LNCAP (cell line): ENCODE measurements around the gene KLF15.

Experiments used
- CTCF ChIP-seq: fragments of 450-650 bp; IDR thresholded peaks from 2 replicates; pipeline ENCODE4 v1.5.1; 2017; ENCODE audit warnings: mild to moderate bottlenecking

KLF15 gene

DNA sequence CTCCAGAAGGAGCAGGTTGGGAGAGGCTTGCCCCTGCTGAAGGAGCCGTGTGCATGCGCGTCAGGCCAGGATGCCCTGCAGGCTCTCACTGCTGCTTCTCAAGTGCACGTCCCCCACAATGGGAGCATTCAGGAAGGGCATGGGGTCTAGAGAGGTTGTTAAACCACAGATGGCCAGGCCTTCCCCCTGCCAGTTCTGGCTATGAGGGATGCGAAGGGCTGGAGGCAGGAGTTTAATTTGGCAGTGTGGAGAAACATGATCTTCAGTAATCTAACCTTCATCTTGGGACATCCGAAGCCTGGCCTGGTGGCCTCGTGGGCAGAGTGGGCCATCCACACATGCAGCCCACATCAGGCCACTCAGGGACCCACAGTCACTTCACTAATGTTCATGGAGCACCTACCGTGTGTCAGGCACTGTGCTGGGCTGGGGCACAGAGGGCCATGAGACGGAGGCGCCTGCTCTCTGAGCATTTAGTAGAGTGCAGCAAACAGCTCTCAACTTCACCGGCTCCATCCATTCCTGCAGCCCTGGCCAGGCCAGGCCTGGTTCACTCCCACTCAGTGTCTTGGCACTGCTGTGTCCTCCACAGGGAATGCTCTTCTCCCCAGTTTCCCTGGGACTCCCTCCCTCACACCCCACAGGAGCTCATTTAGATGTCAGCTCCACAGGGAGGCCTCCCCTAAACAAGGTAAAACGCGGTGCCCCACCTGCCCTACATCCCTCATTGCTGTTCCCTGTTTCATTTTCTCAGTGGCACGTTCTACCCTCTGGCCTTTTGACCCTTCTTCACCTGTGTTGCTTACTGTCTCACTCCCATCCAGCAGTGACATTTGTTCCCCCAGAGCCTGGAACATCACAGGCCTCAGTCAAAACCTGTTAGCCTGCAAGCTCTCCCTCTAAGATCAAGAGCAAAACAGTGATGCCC, 41.5 kb upstream of the KLF15 start:
- TF ChIP-seq CTCF, result no peak

GRCh38 chr3:126397610-126398422, 40.6 kb upstream of the KLF15 start:
- no peak for TF ChIP-seq CTCF

DNA sequence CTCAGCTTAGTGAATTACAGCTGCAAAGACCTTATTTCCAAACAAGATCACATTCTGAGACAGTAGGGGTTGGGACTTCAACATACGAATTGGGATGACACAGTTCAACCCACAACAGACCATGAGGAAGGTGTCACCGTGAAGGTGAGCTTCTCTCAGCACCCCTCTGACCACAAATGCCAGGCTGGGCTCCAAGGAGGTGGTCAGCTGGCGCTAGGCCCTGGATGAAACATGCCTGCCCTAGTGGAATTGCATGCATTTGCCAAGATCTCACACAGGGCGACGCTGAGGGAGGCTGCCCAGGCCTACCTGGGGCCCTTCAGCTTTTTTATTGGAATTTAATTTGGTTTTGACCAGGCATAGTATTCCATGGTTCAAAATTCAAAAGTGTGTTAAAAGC, 39.3 kb upstream of the KLF15 start:
- TF ChIP-seq CTCF, result no peak

GRCh38 chr3:126395846-126396513, 38.8 kb upstream of the KLF15 start:
- no peak for TF ChIP-seq CTCF

GRCh38 chr3:126394977-126395321, 37.7 kb upstream of the KLF15 start:
- no peak for TF ChIP-seq CTCF

GRCh38 chr3:126394179-126394976, 37.2 kb upstream of the KLF15 start, which contains the start of gene CFAP100:
Gene CFAP100 (plus strand): TSS chr3:126394909. CDS start chr3:126396001, 1,092 bp downstream.
- no peak for TF ChIP-seq CTCF

DNA sequence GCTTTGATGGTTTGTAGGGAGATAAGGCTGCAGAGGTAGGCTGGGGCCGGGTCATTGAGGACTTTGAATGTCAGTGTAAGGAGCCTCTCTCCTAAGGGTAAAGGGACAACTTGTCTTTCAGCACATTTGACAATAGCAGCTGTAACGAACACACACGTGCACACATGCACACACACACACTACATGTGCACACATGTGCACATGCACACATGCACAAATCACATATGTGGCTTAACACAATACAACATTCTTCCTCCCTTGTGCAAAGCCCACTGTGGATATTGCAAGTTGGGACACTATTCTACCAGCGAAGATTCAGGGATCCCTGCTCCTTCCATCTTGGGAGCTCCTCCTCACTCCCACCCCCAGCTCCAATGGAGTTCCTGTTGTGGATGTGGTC, 36.4 kb upstream of the KLF15 start:
- no peak for TF ChIP-seq CTCF
